Measurements from ENCODE around the gene LRG1.

LRG1 gene

GRCh38 chr19:4493104-4493928, 46.5 kb downstream of the LRG1 start:
- H3K79me2 ChIP-seq (ENCODE audit: insufficient read depth, low read length): no peaks in the 10 kb centered on the region
- no peak overlapping the region for H3K4me3 ChIP-seq (ENCODE audit: insufficient read depth, low read length, poor library complexity, severe bottlenecking)
- H3K9ac ChIP-seq (ENCODE audit: low read length): no peak overlapping the region
- no peaks in the 10 kb centered on the region for H3K36me3 ChIP-seq (ENCODE audit: low read length)
- no peak overlapping the region for H2AFZ ChIP-seq (ENCODE audit: low read depth, low read length, severe bottlenecking)
- no peaks in the 10 kb centered on the region for H3F3A ChIP-seq (ENCODE audit: insufficient read depth)
- H3K4me2 ChIP-seq (ENCODE audit: low read depth, low read length, poor library complexity, severe bottlenecking): no peak overlapping the region
- no peaks in the 10 kb centered on the region for H3K9me3 ChIP-seq (ENCODE audit: insufficient read depth, low read length)
- no peak for TF ChIP-seq CTCF (IDR thresholded peaks at IDR 0.05; ENCODE audit: insufficient read depth, low read length, poor library complexity, severe bottlenecking)
- TF ChIP-seq EZH2phosphoT487 (conservative IDR thresholded peaks at IDR 0.05; ENCODE audit: low read length): no peak
- H3K27ac ChIP-seq (ENCODE audit: low read depth, low read length): no peak overlapping the region
- no peaks in the 10 kb centered on the region for H4K20me1 ChIP-seq (ENCODE audit: low read depth, low read length)
- H3K27me3 ChIP-seq (ENCODE audit: low read length): no peaks in the 10 kb centered on the region
- no peaks in the 10 kb centered on the region for H3K9me2 ChIP-seq (replicated peaks; ENCODE audit: insufficient read depth, low read length)

GRCh38 chr19:4492337-4493103, 47.3 kb downstream of the LRG1 start:
- no peaks in the 10 kb centered on the region for H3K27me3 ChIP-seq (ENCODE audit: low read length)
- no peak overlapping the region for H3K4me3 ChIP-seq (ENCODE audit: insufficient read depth, low read length, poor library complexity, severe bottlenecking)
- no peak for TF ChIP-seq EZH2phosphoT487 (conservative IDR thresholded peaks at IDR 0.05; ENCODE audit: low read length)
- no peak for TF ChIP-seq CTCF (IDR thresholded peaks at IDR 0.05; ENCODE audit: insufficient read depth, low read length, poor library complexity, severe bottlenecking)
- H3K9ac ChIP-seq (ENCODE audit: low read length): no peak overlapping the region
- H3K36me3 ChIP-seq (ENCODE audit: low read length): no peaks in the 10 kb centered on the region
- no peak overlapping the region for H3K27ac ChIP-seq (ENCODE audit: low read depth, low read length)
- no peaks in the 10 kb centered on the region for H3F3A ChIP-seq (ENCODE audit: insufficient read depth)
- H3K79me2 ChIP-seq (ENCODE audit: insufficient read depth, low read length): no peaks in the 10 kb centered on the region
- no peaks in the 10 kb centered on the region for H3K9me2 ChIP-seq (replicated peaks; ENCODE audit: insufficient read depth, low read length)
- no peaks in the 10 kb centered on the region for H3K9me3 ChIP-seq (ENCODE audit: insufficient read depth, low read length)
- no peak overlapping the region for H2AFZ ChIP-seq (ENCODE audit: low read depth, low read length, severe bottlenecking)
- H4K20me1 ChIP-seq (ENCODE audit: low read depth, low read length): no peaks in the 10 kb centered on the region
- no peak overlapping the region for H3K4me2 ChIP-seq (ENCODE audit: low read depth, low read length, poor library complexity, severe bottlenecking)

GRCh38 chr19:4491446-4491845, 48.4 kb downstream of the LRG1 start:
- TF ChIP-seq CTCF (IDR thresholded peaks at IDR 0.05; ENCODE audit: insufficient read depth, low read length, poor library complexity, severe bottlenecking): no peak

More at GRCh38 chr19:4491446-4491845, 48.4 kb downstream of the LRG1 start:
- no peak overlapping the region for H2AFZ ChIP-seq (ENCODE audit: low read depth, low read length, severe bottlenecking)
- no peaks in the 10 kb centered on the region for H3K9me2 ChIP-seq (replicated peaks; ENCODE audit: insufficient read depth, low read length)
- H3K9me3 ChIP-seq (ENCODE audit: insufficient read depth, low read length): no peaks in the 10 kb centered on the region
- H3K27me3 ChIP-seq (ENCODE audit: low read length): no peaks in the 10 kb centered on the region
- no peak overlapping the region for H3K27ac ChIP-seq (ENCODE audit: low read depth, low read length)
- no peaks in the 10 kb centered on the region for H3K79me2 ChIP-seq (ENCODE audit: insufficient read depth, low read length)
- no peaks in the 10 kb centered on the region for H4K20me1 ChIP-seq (ENCODE audit: low read depth, low read length)
- H3K36me3 ChIP-seq (ENCODE audit: low read length): no peaks in the 10 kb centered on the region
- no peak overlapping the region for H3K4me2 ChIP-seq (ENCODE audit: low read depth, low read length, poor library complexity, severe bottlenecking)
- no peaks in the 10 kb centered on the region for H3F3A ChIP-seq (ENCODE audit: insufficient read depth)
- no peak overlapping the region for H3K9ac ChIP-seq (ENCODE audit: low read length)
- H3K4me3 ChIP-seq (ENCODE audit: insufficient read depth, low read length, poor library complexity, severe bottlenecking): no peak overlapping the region
